GM19043 (cell line): ENCODE data around the gene CBX3.
"Not testable (repeated sequence)": the region's sequence is repeated elsewhere in the genome, so short reads cannot be mapped to it uniquely, and the experiment has no call there.

Experiments used
- ATAC-seq: cut with Tn5 transposase; IDR thresholded peaks from one replicate; pipeline ENCODE4 v1.9.1; 2021; ENCODE audit warnings: low read depth; ENCODE audit not compliant: unreplicated experiment

Gene CBX3

GRCh38 chr7:26186364-26187311, 14.9 kb upstream of the CBX3 start:
- ATAC-seq, result no peak

- no peak for ATAC-seq
These were observed 14.0 kb upstream of the CBX3 start for GRCh38 chr7:26187380-26188205.

- ATAC-seq, result no peak
These were observed 13.2 kb upstream of the CBX3 start for GRCh38 chr7:26188206-26188956.

- ATAC-seq, result no peak
These were observed 12.5 kb upstream of the CBX3 start for GRCh38 chr7:26188957-26189541.

GRCh38 chr7:26189697-26190096, 11.8 kb upstream of the CBX3 start:
- no peak for ATAC-seq

- no peak for ATAC-seq
These were observed 11.1 kb upstream of the CBX3 start for GRCh38 chr7:26190417-26190869.

GRCh38 chr7:26191233-26191973, 10.1 kb upstream of the CBX3 start:
- ATAC-seq, result no peak

GRCh38 chr7:26191974-26192479, 9.5 kb upstream of the CBX3 start:
- no peak for ATAC-seq

- no peak for ATAC-seq
These were observed 9.0 kb upstream of the CBX3 start for GRCh38 chr7:26192485-26193087.

GRCh38 chr7:26193432-26194207, 7.9 kb upstream of the CBX3 start:
- ATAC-seq, result no peak

GRCh38 chr7:26194764-26195163, 6.8 kb upstream of the CBX3 start:
- ATAC-seq, result not testable (repeated sequence)

- no peak for ATAC-seq
These were observed 6.4 kb upstream of the CBX3 start for GRCh38 chr7:26195182-26195581.

GRCh38 chr7:26195867-26196657, 5.5 kb upstream of the CBX3 start:
- no peak for ATAC-seq

GRCh38 chr7:26197153-26198115, 4.1 kb upstream of the CBX3 start:
- no peak for ATAC-seq

- ATAC-seq, result no peak
These were observed 3.3 kb upstream of the CBX3 start for GRCh38 chr7:26198133-26198780.

- no peak for ATAC-seq
These were observed 2.8 kb upstream of the CBX3 start for GRCh38 chr7:26198781-26199169.
